Esophagus (tissue), 2 donors: Measurements from ENCODE around the gene DHDDS. TPM values are rescaled to one million over a fixed set of nuclear protein-coding genes. Genes with fewer than 3 reads are reported as not detected.
A peak's percentile ranks its signal among the peaks of the same experiment; 100 is the strongest.

Experiments
- H3K27ac ChIP-seq, 2 donors: one replicate each; pipeline ENCODE4 v1.5.1; 2013; ENCODE audit warnings: low read depth in 2 of 2, mild to moderate bottlenecking in 2 of 2, inconsistent platforms in 1 of 2, low read length in 1 of 2, moderate library complexity in 1 of 2
- H3K27me3 ChIP-seq, 2 donors: one replicate each; pipeline ENCODE4 v1.6.1; 2013; ENCODE audit warnings: low read length in 2 of 2, control low read depth in 1 of 2, mild to moderate bottlenecking in 1 of 2; ENCODE audit not compliant: insufficient read depth in 2 of 2, control insufficient read depth in 1 of 2
- H3K36me3 ChIP-seq, 2 donors: one replicate each; pipeline ENCODE4 v1.6.1; 2013; ENCODE audit warnings: low read length in 1 of 2; ENCODE audit not compliant: control insufficient read depth in 2 of 2, insufficient read depth in 2 of 2
- H3K4me1 ChIP-seq, 2 donors: one replicate each; pipeline ENCODE4 v1.6.1; 2013; ENCODE audit warnings: low read length in 1 of 2; ENCODE audit not compliant: control insufficient read depth in 2 of 2, insufficient read depth in 2 of 2
- H3K4me3 ChIP-seq, 2 donors: one replicate each; pipeline ENCODE4 v1.5.1; 2013; ENCODE audit warnings: low read length in 2 of 2, mild to moderate bottlenecking in 2 of 2, low read depth in 1 of 2, moderate library complexity in 1 of 2
- H3K9me3 ChIP-seq, 2 donors: one replicate each; pipeline ENCODE4 v1.6.1; 2013; ENCODE audit warnings: mild to moderate bottlenecking in 2 of 2, low read depth in 1 of 2, low read length in 1 of 2, moderate library complexity in 1 of 2; ENCODE audit not compliant: control insufficient read depth in 2 of 2, insufficient read depth in 1 of 2
- WGBS, 2 donors: extraction: QIAGEN DNeasy Blood & Tissue Kit; methylation state at CpG; one replicate each; pipeline ENCODE4 v1.1.7; 2013; 5-methylcytosine and 5-hydroxymethylcytosine counted together
- polyA plus RNA-seq, 2 donors: library from polyadenylated mRNA; stranded (reverse); fragments of 200-250 nt; gene quantifications; one replicate each; pipeline ENCODE4 v1.2.3, GENCODE V29; 2013
- donor health status: healthy with polysubstance abuse.
- donor health status: Bipolar disorder and iron deficiency.

The DHDDS gene
- polyA plus RNA-seq, 2 donors: 22.6 to 29.3 TPM

DNA sequence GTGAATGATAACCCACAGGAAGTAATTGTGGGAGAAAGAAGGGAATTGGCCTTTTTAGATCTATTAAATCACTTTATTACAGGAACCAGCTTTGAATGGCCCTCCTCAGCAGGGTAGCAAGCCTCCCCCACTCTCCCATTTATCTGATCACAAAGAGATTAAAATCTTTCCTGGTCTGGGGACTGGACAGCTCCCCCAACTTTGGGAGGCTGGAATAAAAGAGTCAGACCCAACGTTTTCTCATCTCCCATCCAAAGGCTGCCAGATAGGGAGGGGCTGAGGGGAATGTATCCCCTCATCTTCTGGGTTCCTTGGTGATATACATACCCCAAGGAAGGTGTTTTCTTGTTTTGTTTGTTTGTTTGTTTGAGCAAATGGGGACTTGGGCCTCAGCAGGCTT is 19.1 kb upstream of the DHDDS start:
- H3K36me3 ChIP-seq: no peaks in the 10 kb centered on the region
- no peak overlapping the region for H3K27ac ChIP-seq
- H3K27me3 ChIP-seq: peaks cover 0 to 38% of the 10 kb centered on the region in 2 donors
- no peak overlapping the region for H3K4me3 ChIP-seq
- H3K4me1 ChIP-seq: peaks cover 0 to 7% of the 10 kb centered on the region in 2 donors
- WGBS, 2 donors: 0 to 4% methylated on average over 1 of the region's 1 CpG
- H3K9me3 ChIP-seq: peaks cover 0 to 4% of the 10 kb centered on the region in 2 donors

DNA sequence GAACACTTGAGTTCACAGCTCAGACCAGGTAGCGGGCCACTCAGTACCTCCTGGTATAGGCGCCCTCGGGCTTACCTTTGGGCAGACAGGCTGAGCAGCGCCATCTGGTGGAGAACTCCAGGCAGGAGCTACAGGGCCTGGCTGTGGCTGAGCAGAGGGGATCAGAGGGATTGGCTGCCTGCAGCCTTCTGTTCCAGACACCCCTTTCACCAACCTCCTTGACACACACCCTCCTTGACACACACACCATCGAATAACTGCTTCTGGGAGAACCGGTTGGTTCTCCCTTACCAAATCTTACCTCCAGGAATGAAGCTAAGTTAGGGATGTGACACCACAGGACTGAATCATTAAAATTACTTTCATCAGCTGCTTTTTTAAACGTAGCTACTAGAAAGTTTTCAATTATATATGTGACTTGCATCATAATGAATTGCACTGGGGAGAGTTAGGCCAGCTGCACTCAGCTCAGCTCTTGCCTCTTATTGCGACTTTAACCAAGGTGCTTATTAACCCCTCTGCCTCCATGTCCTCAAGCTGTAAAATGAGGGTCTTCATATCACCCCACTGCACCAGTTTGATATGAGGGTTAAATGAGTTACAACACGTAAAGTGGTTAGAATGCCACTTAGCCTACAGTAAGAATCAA is 14.9 kb upstream of the DHDDS start:
- H3K4me1 ChIP-seq: no peaks in the 10 kb centered on the region
- H3K27ac ChIP-seq: peak overlapping the region in 1 of 2 donors; percentile 43
- 16 to 19% methylated on average over 9 of the region's 9 CpGs for WGBS, 2 donors
- no peaks in the 10 kb centered on the region for H3K36me3 ChIP-seq
- H3K27me3 ChIP-seq: peaks cover 0 to 9% of the 10 kb centered on the region in 2 donors
- H3K9me3 ChIP-seq: no peaks in the 10 kb centered on the region
- no peak overlapping the region for H3K4me3 ChIP-seq

- Histone ChIP-seq H3K4me1 (no peaks in the 10 kb centered on the region), H3K27ac (no peak overlapping the region), H3K9me3 (no peaks in the 10 kb centered on the region), H3K36me3 (no peaks in the 10 kb centered on the region), H3K27me3 (no peaks in the 10 kb centered on the region), H3K4me3 (no peak overlapping the region)
- WGBS, 2 donors: 47 to 53% methylated on average over 5 of the region's 5 CpGs
Measured at GRCh38 chr1:26418865-26419349, 13.2 kb upstream of the DHDDS start.

- H3K27me3 ChIP-seq: no peaks in the 10 kb centered on the region
Measured at GRCh38 chr1:26419494-26419893, 12.6 kb upstream of the DHDDS start.

GRCh38 chr1:26429721-26430120 is 2.4 kb upstream of the DHDDS start:
- no peak overlapping the region for H3K27ac ChIP-seq
- H3K4me1 ChIP-seq: peaks cover 0 to 2% of the 10 kb centered on the region in 2 donors
- WGBS, 2 donors: 84 to 85% methylated on average over 2 of the region's 2 CpGs
- no peaks in the 10 kb centered on the region for H3K36me3 ChIP-seq
- no peaks in the 10 kb centered on the region for H3K27me3 ChIP-seq
- H3K9me3 ChIP-seq: no peaks in the 10 kb centered on the region
- H3K4me3 ChIP-seq: no peak overlapping the region

More at GRCh38 chr1:26419494-26419893, 12.6 kb upstream of the DHDDS start:
- Histone ChIP-seq H3K27ac (no peak overlapping the region), H3K4me3 (no peak overlapping the region), H3K9me3 (no peaks in the 10 kb centered on the region), H3K36me3 (no peaks in the 10 kb centered on the region), H3K4me1 (no peaks in the 10 kb centered on the region)
- WGBS, 2 donors: 78 to 79% methylated on average over 2 of the region's 2 CpGs

- Histone ChIP-seq H3K4me1 (peaks cover 0 to 2% of the 10 kb centered on the region in 2 donors), H3K4me3 (peak overlapping the region; percentile 69 to 76), H3K27ac (peak overlapping the region; percentile 73 to 95), H3K9me3 (no peaks in the 10 kb centered on the region), H3K27me3 (no peaks in the 10 kb centered on the region), H3K36me3 (peaks cover 0 to 4% of the 10 kb centered on the region in 2 donors)
- 27 to 43% methylated on average over 3 of the region's 3 CpGs for WGBS, 2 donors
Measured at GRCh38 chr1:26432793-26433192, 672 bp downstream of the DHDDS start.

DNA sequence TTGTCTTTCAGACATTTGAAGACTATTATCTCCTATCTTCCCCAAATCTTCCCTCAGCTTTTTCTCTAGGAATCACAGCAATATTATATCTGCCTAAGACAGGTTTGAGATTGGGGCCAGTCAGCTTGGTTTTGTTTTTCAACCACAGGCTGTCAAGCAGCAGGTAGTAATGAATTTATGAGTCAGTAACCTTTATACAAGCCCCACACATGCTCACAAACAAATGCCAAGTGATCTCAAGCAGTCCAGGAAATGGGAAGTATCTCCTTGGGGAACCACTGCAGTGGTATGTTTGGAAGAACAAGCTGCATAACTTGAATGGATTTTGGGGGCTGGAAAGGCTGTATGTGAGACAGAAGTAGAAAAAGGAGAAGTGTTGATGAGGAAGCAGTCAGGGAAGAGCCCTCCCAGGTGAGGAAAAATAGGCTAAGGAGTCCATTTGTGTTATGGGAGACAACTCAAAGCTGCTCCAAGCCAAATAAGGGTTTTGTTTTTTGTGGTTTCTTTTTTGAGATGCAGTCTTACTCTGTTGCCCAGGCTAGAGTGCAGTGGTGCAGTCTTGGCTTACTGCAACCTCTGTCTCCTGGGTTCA is 2.1 kb downstream of the DHDDS start:
- no peaks in the 10 kb centered on the region for H3K9me3 ChIP-seq
- H3K27ac ChIP-seq: no peak overlapping the region
- peaks cover 6 to 9% of the 10 kb centered on the region in 2 donors for H3K36me3 ChIP-seq
- H3K4me3 ChIP-seq: no peak overlapping the region
- peaks cover 0 to 2% of the 10 kb centered on the region in 2 donors for H3K4me1 ChIP-seq
- no peaks in the 10 kb centered on the region for H3K27me3 ChIP-seq

DNA sequence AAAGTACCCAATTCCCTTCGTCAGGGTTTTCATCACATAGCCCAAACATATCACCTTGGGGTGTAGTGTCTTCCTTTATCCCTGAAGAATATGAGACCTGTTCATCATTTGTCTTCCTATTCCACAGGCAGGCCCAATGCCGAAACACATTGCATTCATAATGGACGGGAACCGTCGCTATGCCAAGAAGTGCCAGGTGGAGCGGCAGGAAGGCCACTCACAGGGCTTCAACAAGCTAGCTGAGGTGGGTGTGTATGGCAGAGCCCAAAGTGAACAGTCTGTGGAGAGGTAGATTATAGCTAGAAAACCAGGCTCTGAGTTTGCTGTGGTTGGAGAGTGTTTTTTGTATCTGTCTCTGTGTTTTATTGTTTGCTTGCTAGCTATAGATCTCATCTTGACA is 5.9 kb downstream of the DHDDS start:
- H3K4me1 ChIP-seq: peaks cover 0 to 2% of the 10 kb centered on the region in 2 donors
- peaks cover 14 to 24% of the 10 kb centered on the region in 2 donors for H3K36me3 ChIP-seq
- no peak overlapping the region for H3K4me3 ChIP-seq
- WGBS, 2 donors: 97% methylated on average over 6 of the region's 6 CpGs
- H3K27me3 ChIP-seq: no peaks in the 10 kb centered on the region
- H3K27ac ChIP-seq: no peak overlapping the region
- H3K9me3 ChIP-seq: no peaks in the 10 kb centered on the region

DNA sequence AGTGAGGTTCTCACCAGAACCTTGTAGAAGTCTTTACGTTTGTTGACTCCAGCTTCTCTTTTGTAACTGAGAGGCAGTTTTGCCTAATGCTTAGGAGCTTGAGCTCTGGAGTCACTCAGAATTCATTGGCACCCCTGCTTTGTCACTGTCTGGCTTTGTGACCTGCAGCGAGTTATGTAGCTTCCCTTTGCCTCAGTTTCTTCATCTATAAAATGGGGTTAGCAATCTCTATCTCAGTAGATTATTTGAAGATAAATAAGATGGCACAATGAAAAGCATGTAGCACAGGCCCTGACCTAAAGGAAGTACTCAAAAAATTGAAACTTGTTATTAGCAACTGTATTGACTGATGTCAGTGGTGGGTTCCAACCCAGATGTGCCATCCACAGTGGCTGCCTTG is 8.1 kb downstream of the DHDDS start:
- 95 to 100% methylated on average over 2 of the region's 2 CpGs for WGBS, 2 donors
- no peak overlapping the region for H3K4me3 ChIP-seq
- peaks cover 15 to 26% of the 10 kb centered on the region in 2 donors for H3K36me3 ChIP-seq
- H3K9me3 ChIP-seq: no peaks in the 10 kb centered on the region
- H3K4me1 ChIP-seq: no peaks in the 10 kb centered on the region
- H3K27me3 ChIP-seq: no peaks in the 10 kb centered on the region
- no peak overlapping the region for H3K27ac ChIP-seq

- WGBS, 2 donors: 85 to 86% methylated on average over 3 of the region's 3 CpGs
- Histone ChIP-seq H3K36me3 (peaks cover 7 to 19% of the 10 kb centered on the region in 2 donors), H3K9me3 (no peaks in the 10 kb centered on the region)
Measured at GRCh38 chr1:26449868-26450267, 17.7 kb downstream of the DHDDS start.

More at GRCh38 chr1:26449868-26450267, 17.7 kb downstream of the DHDDS start:
- no peak overlapping the region for H3K27ac ChIP-seq
- H3K4me3 ChIP-seq: no peak overlapping the region
- H3K4me1 ChIP-seq: no peaks in the 10 kb centered on the region
- H3K27me3 ChIP-seq: no peaks in the 10 kb centered on the region
